Testis (tissue), 2 donors: ENCODE data around the gene MYO3A.

Experiments
- CTCF ChIP-seq, 3 experiments: fragments of 450-650 bp in 2 of 3; fragments of 200-600 bp in 1 of 3; sonication (generic) in 1 of 3; IDR thresholded peaks; one replicate each; pipeline ENCODE4 v1.5.1; 2016 to 2019; ENCODE audit warnings: antibody characterized with exemption in 3 of 3, mild to moderate bottlenecking in 2 of 3, moderate library complexity in 1 of 3
- POLR2A ChIP-seq: fragments of 450-650 bp; IDR thresholded peaks from one replicate; pipeline ENCODE4 v1.6.1; 2017; ENCODE audit warnings: antibody characterized with exemption, mild to moderate bottlenecking, moderate library complexity

- TF ChIP-seq CTCF (IDR thresholded peaks at IDR 0.05) (no peak), POLR2A (no peak)
Measured at GRCh38 chr10:26198119-26198518, 264.1 kb downstream of the MYO3A start.
